Measurements from ENCODE around the gene SECISBP2L.
A peak's percentile ranks its signal among the peaks of the same experiment; 100 is the strongest.

Gene SECISBP2L

GRCh38 chr15:49059491-49059890, 13.2 kb upstream of the SECISBP2L start:
- DNase-seq (ENCODE audit: insufficient read length, low spot score) (no peak), FAIRE-seq (no peak)

DNA sequence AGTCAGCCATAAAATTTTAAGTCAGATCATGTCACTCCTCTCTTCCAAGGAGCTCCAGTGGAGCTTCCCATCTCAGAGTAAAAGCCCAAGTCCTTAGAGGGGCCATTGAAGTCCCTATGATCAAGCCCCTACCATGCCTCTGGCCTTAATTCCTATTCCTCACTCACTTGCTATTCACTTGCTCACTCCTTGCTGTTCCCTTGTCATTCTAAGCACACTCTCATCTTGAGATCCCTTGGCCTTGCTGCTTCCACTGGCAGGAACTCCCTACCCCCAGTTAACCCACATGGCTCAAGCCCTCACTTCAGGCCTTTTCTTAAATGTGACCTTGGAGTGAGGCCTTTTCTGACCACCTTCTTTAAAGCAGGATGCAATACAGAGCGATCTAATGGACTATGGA, 12.3 kb upstream of the SECISBP2L start:
- DNase-seq (ENCODE audit: insufficient read length, low spot score) = no peak
- no peak for FAIRE-seq

DNA sequence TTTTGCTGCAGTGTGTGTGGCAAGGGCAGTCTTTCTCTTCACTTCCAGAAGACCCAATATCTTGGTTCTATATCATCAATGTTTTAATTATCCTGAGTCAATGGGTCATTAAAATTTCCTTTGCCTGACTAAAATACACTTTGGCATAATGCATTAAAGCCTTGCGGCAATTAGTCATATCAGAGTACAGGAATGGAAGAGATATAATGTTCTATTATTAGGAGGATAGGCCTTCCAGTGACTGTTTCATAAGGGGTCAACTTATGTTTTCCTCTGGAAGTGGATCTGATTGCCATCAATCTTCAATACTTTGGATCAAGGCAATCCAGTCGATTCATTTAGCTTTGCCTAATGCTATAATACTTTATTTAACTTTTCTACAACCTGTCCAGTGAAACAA, 9.4 kb upstream of the SECISBP2L start:
- FAIRE-seq (no peak), DNase-seq (ENCODE audit: insufficient read length, low spot score) (no peak)

- DNase-seq (ENCODE audit: insufficient read length, low spot score) (no peak), FAIRE-seq (no peak)
These were observed 6.4 kb upstream of the SECISBP2L start for GRCh38 chr15:49052662-49053061.

GRCh38 chr15:49047456-49047855, 1.2 kb upstream of the SECISBP2L start:
- FAIRE-seq = no peak

GRCh38 chr15:49045751-49046219, 461 bp downstream of the SECISBP2L start:
- FAIRE-seq = no peak
- DNase-seq (ENCODE audit: insufficient read length, low spot score) = peak; percentile 21

More at GRCh38 chr15:49047456-49047855, 1.2 kb upstream of the SECISBP2L start:
- DNase-seq (ENCODE audit: insufficient read length, low spot score) = no peak

DNA sequence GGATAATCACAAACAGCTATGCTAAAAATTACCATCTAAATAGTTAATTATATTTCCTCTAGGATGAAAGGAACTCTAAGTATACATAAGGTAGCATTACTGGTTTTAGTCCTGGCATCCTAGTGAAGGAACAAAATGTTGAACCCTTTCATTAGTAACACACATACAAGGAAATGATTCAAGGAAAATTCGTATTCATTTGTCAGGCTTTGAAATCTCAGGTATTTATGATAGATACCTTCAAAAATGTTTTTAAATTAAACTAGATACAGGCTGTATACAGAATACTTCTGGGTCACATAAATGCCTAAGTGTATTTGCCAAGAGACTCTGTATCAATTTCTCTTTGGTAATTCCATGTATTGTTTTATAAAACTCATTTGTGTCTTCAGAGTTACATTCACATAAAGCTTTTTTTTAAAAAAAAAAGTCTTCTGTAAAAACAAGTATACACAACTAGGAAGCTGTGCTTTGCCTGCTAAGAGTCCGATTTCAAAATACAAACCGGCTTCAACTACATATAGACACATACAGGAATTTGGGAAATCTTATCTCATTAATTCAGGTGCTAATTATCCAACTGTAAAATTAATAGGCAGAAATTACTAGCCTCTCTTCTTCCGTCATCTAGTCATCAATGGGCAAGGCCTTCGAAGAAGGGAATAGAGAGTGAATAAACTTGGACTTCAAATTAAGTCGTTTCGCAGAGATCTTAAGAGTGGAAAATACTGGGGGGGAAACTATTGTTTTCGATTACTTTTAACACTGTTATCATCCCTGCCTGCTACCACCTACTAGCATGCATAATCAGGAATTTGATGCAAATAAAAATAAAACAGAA, 1.3 kb downstream of the SECISBP2L start:
- no peak for FAIRE-seq
- DNase-seq (ENCODE audit: insufficient read length, low spot score) = no peak

GRCh38 chr15:49044002-49044401, 2.2 kb downstream of the SECISBP2L start:
- FAIRE-seq (peak; percentile 8), DNase-seq (ENCODE audit: insufficient read length, low spot score) (no peak)

GRCh38 chr15:49042165-49042564, 4.1 kb downstream of the SECISBP2L start:
- no peak for DNase-seq (ENCODE audit: insufficient read length, low spot score)
- FAIRE-seq = no peak

DNA sequence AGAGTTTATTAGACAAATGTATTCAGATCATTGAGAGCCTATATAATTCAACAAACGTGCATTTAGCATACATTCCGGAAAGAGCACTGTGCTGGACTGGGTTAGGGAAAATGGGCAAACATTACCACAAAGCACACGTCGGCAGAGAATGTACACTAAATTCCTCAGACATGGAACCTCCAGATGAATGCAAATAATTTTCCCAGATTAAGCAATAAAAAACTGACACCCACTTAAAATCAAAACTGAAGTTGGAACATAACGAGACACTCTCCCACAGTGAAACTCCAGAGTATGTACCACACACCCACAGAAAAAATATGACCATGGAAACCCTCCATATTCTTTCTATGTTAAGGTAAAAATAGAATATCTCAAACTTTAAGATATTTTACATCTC, 4.8 kb downstream of the SECISBP2L start:
- DNase-seq (ENCODE audit: insufficient read length, low spot score) (no peak), FAIRE-seq (no peak)

DNA sequence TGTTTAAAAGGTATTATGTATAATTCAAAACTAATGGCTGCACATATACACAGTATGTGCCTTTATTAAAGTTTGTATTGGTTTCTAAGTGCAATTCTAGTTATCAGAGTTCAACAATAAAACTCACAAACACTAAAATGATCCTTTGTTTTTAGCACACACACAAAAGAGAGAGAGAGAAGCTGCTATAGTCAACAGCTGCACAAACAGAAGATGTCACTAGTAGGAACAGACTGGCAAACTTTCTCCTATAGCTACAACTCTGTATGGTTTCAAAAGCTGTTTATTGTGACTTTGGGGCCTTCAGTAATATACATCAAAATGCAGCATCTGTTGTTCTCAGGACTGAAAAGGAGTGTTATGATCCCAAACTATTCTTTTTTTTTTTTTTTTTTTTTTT, 6.1 kb downstream of the SECISBP2L start:
- FAIRE-seq (no peak), DNase-seq (ENCODE audit: insufficient read length, low spot score) (no peak)

DNA sequence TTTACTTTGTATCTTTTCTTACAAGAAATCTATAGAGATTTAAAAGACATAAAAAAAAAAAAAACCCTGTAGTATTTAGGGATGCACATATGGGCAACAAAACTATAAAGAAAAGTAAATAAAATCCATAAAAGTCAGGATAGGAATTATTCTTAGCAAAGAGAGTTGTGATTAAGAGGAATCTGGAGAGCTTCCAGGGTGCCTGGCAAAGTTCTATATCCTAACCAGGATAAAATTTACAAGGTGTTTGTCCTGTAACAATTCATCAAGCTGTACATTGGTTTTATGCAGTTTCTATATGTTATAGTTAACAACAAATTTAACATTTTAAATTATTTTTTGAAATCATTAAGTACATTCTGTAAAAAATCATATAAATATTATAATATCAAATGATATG, 7.9 kb downstream of the SECISBP2L start:
- DNase-seq (ENCODE audit: insufficient read length, low spot score) = no peak
- FAIRE-seq = no peak

GRCh38 chr15:49037546-49037940, 8.7 kb downstream of the SECISBP2L start:
- DNase-seq (ENCODE audit: insufficient read length, low spot score) = no peak
- no peak for FAIRE-seq

- no peak for FAIRE-seq
- no peak for DNase-seq (ENCODE audit: insufficient read length, low spot score)
These were observed 9.3 kb downstream of the SECISBP2L start for GRCh38 chr15:49036650-49037545.

DNA sequence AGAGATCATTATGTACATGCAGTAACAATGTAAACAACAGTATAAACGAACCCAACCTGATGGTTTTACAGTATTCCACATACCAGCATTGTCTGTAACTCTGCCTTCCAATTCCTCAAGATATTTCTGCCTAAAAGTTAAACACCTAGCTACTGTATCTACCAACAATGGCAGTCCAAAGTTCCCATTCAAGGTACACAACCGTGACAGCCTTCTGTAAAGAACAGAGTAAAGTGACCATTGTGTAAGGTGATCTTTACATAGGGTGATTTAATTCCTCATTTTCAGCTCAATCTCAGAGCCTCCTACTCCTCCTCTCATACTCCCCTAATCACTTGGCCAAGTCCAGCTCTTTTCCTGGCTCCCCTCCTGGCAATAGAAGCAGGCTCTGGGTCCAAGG, 10.4 kb downstream of the SECISBP2L start:
- FAIRE-seq = no peak

GRCh38 chr15:49032601-49033145, 13.6 kb downstream of the SECISBP2L start:
- no peak for DNase-seq (ENCODE audit: insufficient read length, low spot score)
- peak; percentile 42 for FAIRE-seq

More for the DNA sequence above, 10.4 kb downstream of the SECISBP2L start:
- no peak for DNase-seq (ENCODE audit: insufficient read length, low spot score)

DNA sequence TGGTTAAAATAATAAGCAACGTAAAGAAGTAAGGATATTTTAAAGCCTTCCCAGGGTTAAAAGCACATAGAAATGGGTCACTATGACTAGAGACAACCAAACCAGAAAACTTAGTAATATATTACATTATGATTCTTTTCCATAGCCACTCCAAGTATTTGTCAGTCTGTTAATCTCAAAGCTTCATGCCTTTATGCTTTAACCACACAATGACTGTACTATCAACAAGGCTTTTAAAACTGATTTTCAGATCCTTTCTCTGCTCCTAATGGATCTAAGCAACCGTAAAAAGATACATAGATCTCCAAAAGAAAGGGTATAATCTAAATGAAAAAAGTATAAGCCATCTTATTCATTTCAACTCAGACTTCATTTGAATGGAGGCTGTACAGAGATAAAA, 14.4 kb downstream of the SECISBP2L start:
- no peak for FAIRE-seq
- no peak for DNase-seq (ENCODE audit: insufficient read length, low spot score)

GRCh38 chr15:49026700-49027099, 19.5 kb downstream of the SECISBP2L start:
- DNase-seq (ENCODE audit: insufficient read length, low spot score) (no peak), FAIRE-seq (no peak)

- DNase-seq (ENCODE audit: insufficient read length, low spot score) (no peak), FAIRE-seq (peak; percentile 70)
These were observed 21.4 kb downstream of the SECISBP2L start for GRCh38 chr15:49024840-49025239.

- peak; percentile 68 for FAIRE-seq
- DNase-seq (ENCODE audit: insufficient read length, low spot score) = no peak
These were observed 22.9 kb downstream of the SECISBP2L start for GRCh38 chr15:49023354-49023753.

DNA sequence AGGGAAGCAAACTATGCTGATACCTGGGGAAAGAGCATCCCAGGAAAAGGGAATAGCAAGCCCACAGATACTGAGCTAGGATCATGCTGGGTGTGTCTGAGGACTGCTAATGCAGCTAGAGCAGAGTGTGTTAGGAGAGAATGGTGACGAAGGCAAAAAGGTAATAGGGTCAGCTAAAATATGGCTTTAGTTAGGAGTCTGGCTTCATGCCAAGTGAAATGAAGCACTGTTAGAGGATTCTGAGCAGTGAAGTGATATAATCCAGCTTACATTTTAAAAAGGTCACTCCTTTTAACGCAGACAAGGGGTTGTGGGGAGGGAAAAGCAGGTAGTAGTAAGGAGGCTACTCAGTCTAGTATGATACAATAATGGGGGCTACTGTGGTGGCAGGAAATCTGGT, 30.4 kb downstream of the SECISBP2L start:
- no peak for FAIRE-seq

More for the DNA sequence above, 30.4 kb downstream of the SECISBP2L start:
- no peak for DNase-seq (ENCODE audit: insufficient read length, low spot score)
